GM21723 (cell line): Measurements from ENCODE around the gene NOX5.

Source experiments
- ATAC-seq: cut with Tn5 transposase; IDR thresholded peaks from one replicate; pipeline ENCODE4 v1.9.1; 2021; ENCODE audit warnings: mild to moderate bottlenecking, moderate library complexity; ENCODE audit not compliant: unreplicated experiment

The NOX5 gene

DNA sequence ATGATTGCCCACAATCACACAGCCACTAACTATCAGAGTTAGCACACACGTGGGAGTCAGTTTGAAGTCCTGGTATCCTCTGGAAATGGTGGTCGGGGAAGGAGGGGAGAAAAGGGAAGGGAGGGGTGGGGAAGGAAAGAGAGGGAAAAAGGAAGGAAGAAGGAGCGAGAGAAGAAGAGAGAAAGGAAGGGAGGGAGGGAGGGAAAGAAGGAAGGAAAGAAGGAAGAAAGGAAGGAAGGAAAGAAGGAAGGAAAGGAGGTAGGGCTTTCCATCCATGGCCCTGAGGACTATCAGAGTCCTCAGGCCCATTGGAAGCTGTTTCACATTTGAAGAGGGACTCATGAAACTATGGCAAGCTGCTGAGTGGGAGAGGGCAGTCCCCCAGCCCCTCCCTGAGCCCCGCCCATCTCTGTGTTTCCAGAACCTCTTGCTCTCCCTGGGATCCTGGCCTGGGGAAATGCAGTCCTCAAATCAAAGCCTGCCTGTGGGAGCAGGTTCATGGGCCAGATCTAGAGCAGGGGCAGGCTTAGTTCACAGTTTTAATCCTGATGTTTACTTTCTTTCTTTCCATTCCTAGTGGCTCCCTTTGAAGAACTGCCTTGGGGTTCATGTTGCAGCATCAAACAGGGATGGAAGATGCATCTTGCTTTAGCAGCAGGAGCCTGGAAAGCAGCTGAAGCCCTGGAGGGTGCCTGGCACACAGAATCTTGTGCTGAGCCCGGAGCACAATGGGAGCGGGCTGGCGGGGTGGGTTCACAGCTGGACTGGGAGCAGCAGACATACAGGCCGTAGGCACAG is 79.8 kb downstream of the NOX5 start:
- no peak for ATAC-seq

DNA sequence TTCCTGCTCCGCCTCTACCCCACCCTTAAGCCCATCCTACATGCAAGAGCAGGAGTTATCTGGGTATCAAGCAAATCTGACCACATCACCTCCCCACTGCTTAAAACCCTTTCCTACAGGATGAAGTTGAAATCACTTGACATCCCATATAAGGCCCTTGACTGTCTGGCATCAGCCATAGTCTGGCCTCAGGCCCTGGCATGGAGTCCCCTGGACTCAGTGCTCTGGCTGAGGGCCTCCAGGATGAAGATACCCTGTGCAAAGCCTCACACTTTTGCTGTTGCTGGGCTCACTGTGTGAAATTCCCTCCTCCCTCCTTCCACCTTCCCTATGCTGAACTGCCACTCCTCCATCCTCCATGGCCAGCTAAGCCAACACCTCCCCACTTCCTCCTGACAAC is 80.8 kb downstream of the NOX5 start:
- no peak for ATAC-seq

- ATAC-seq = no peak
Observed at GRCh38 chr15:69096196-69096595, 81.7 kb downstream of the NOX5 start.

- no peak for ATAC-seq
Observed at GRCh38 chr15:69096626-69097025, 82.1 kb downstream of the NOX5 start.

GRCh38 chr15:69098771-69099170 is 84.3 kb downstream of the NOX5 start:
- no peak for ATAC-seq

GRCh38 chr15:69099941-69100340 is 85.4 kb downstream of the NOX5 start:
- ATAC-seq = no peak

DNA sequence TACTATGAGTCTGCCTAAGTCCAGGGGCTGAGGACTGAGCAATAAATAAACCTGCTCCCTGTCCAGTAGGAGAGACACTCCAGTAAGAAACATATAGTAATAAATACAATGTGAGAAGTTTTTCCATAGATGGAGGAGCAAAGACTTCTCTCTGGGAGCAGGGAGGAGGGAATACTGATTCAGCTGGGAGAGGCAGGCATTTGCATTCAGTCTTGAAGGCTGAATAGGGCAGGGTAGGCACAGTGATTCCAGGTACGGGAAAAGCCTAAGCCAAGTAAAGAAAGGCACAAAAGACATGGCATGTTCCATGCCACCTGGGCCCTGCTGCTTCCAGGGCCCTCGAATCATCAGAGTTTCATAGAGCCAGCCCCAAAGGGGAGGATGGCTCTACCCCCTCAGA is 86.3 kb downstream of the NOX5 start:
- no peak for ATAC-seq

GRCh38 chr15:69104050-69104750 is 89.7 kb downstream of the NOX5 start:
- no peak for ATAC-seq

- no peak for ATAC-seq
Observed at GRCh38 chr15:69105451-69105985, 91.0 kb downstream of the NOX5 start.

DNA sequence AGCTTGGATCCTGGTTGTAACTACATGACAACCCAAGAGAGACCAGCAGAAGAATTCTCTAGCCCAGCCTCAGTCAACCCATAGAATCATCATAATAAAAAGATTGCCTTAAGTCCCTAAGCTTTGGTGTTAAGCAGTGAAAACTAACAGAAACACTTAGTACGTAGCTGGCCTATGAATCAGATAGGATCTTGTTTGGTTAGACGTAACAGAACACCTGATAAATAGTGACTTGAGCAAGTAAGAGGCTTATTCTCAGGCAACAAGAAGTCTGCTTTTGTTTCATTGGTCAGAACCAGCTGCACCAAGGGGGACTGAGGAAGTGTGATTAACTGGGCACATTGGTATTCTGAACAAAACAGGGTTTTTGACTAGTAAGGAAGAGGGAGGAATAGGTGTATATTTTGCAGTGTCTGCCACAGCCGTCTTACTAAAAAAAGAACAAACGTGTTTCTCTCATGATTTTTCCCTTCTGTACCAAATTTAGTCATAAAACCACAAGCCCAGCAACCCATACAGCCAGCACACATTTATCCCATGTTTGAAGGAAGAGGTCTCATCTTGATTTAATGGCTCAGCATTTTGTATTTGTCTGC is 92.6 kb downstream of the NOX5 start:
- ATAC-seq = no peak
